GM21529 (cell line): Measurements from ENCODE around the gene NPHP4.
"Not testable (repeated sequence)": the region's sequence is repeated elsewhere in the genome, so short reads cannot be mapped to it uniquely, and the experiment has no call there.

Experiments
- ATAC-seq: cut with Tn5 transposase; IDR thresholded peaks from one replicate; pipeline ENCODE4 v1.9.1; 2021; ENCODE audit not compliant: unreplicated experiment

Gene NPHP4

DNA sequence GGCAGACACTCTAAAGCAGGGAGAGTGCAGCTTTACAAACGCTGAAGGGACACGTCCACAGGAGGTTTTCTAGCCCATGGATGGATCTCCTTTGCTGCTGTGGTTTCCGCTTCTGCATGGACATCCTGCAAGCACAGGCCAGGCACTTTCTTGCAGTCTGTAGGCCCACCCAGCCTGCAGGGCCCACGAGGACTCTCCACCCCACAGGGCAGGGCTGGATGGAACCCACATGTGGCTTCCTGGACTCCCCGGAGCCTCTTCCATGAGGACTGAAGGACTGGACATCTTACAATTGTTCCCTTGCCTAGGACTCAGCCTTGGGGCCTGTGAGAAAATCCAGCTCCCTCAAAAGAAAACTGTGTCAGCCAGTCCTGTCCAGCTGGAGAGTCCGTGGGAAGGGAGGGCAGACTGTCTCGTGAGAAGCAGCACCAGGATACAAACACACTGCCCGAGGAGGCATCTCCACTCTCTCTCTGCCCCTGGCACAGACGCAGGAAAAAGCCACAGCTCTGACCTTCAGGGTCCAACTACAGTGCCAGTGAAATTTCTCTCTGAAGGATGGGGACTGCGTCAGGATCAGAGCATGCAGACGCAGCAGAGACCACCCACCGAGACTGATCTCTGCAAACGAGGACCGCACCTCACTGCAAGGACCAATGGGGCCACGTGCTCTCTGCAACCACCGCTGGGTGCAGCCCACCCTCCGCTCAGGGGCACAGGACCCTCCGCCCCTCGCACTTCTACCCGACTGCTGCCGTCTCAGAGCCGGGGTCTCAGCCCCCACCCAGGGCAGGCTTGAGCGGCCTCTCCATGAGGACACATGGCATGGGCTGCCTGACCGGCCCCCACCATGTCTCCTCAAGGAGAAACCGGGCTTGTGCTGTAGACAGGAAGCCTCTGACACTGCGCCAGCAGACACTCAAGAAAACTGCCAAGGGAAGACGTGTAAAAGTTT is 130.1 kb downstream of the NPHP4 start:
- no peak for ATAC-seq

DNA sequence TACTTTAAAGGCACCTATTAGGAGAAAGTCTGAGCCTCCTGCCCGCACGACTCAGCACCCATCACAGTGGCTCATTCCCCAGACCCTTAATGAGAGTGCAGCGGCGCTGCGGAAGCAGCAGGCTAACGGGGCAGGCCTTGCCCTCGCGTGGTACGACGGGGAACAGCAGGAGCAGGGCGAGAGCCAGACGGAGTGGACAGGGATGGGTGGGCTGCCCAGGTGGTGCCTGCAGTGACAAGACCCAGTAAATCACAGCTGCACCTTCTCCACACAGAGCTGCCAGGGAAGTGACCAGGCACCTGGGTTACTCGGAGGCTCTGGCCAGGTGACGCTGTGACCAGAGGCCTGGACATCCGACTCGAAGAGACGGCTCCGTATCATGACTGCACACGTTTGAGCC is 131.9 kb downstream of the NPHP4 start:
- no peak for ATAC-seq

DNA sequence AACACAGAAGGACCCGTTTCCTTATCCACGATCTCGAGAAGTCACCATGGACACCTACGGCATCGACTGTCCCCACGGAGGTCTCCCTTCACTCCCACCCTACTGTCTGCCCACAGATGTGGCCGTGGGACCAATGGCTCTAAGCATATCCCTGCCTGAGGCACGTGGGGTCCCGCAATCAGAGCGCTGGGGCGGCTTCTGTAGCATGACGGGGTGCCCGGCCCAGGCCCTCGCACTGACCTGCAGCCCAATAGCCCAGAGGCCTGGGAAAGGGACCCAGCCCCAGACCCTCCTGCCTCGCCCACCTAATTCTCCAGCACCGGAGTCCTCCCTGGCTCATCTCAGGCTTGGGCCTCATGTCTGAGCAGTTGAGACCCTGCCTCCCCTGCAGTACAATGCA is 132.5 kb downstream of the NPHP4 start:
- ATAC-seq = no peak

GRCh38 chr1:5858844-5859407 is 133.3 kb downstream of the NPHP4 start:
- ATAC-seq = no peak

DNA sequence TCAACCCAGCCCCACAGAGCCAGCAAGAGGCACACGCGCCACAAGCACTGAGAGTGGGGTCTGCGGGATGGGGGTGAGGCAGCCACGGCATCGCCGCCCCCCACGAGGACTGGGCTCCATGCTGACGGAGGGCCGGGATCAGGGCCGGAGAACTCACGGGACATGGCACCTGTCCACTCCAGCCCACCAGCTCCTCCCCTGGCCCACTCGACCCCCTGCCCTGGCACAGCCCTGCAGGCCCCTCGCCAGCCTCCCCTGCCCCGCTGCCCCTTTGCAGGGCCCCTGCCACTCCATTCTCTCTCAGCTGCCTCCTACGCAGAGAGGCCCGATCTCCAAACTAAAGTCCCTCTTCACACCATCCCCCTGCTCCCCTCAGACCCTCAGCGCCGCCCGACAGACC is 134.0 kb downstream of the NPHP4 start:
- no peak for ATAC-seq

- ATAC-seq = no peak
Observed at GRCh38 chr1:5857508-5858090, 134.6 kb downstream of the NPHP4 start.

DNA sequence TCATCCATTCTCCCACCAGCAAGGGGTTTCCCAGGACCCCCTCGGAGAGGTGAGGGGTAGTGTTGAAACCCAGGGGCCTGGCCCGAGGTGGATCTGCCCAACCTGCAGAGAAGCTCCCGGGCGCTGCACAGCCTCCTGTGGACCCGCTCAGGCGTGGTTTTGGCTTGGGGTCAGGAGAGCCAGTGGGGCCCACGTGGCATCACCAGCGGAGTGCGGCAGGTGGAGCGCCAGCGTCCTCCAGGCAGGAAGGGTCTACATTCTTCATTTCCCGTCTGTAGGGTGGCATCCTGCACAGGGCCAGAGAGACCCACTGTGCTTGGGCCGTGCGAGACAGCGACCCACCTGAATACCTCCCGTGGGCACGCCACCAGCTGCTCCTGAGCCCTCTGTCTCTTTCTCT is 135.2 kb downstream of the NPHP4 start:
- no peak for ATAC-seq

DNA sequence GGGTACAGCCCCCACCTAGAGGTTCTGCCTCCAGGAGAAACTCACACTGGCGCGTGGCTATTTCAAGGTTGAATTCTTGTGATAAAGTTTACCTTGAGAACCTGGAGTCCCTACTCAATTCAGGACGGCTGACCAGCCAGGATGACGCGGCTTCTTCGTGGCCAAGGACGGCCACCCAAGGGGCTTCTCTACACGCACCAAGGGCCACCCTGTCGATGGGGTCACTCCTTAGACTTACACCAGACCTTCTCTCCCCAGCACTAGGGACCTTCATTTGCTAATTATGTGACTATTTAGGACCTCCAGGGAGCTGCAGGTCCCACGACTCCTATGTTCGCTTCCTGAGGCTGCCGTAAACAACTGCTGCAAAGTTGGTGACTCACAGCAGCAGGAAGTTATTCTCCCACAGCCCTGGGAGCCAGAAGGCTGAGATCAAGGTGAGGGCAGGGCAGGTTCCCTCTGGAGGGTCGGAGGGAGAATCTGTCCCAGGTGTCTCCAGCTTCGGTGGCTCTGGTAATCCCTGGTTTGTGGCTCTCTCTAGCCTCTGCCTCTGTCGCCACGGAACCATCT is 135.9 kb downstream of the NPHP4 start:
- ATAC-seq = no peak

DNA sequence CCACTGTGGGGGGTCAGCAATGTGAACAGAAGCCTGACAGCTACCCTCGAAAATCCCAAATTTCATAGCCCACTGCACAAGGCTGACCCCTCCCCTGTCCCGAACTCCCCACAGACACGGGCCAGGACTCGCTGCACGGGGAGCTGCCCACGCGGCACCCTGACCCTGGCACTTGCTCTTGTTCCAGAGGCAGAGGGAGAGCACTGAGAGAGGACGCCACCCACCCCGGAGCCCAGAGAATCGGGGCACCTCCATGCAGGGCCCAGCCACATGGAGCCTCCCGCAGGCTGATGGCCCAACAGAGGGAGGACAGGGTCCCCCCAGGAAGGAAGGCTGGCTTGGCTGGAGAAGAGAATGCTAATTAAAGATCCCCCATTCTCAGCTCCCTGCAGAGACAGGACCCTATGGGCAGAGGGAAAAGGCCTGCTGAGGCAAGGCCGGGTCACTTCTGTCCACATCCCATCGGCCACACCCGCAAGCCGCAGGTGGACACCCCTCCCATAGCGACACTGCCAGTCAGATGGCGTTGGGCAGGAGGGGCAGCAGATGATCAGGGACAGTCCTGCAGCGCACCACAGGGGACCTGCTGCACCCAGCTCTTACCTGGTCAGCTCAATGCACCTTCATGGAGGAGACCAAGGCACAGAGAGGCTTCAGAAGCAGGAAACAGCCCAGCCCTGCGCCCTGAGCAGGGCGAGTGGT is 136.9 kb downstream of the NPHP4 start:
- ATAC-seq = no peak

- no peak for ATAC-seq
Observed at GRCh38 chr1:5854754-5855153, 137.5 kb downstream of the NPHP4 start.

GRCh38 chr1:5853858-5854257 is 138.4 kb downstream of the NPHP4 start:
- ATAC-seq = not testable (repeated sequence)

DNA sequence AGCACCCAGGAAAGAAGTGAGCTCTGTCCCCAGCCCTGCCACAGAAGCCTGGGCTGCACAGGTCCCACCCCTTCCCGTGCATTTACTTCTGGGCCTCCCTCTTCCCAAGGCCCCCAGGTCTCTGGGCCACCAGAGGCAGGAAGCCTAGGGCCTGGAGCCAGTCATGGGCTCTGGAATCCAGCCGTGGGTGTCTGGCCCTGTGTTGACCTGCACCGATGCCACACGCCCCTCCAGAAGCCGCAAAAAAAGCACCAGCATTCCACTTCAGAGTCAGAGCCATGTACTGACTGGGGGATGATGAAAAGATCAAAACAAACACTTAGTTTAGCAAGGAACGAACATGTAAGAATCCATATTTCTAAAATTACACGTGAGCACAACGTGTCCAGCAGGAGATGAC is 141.7 kb downstream of the NPHP4 start:
- no peak for ATAC-seq

DNA sequence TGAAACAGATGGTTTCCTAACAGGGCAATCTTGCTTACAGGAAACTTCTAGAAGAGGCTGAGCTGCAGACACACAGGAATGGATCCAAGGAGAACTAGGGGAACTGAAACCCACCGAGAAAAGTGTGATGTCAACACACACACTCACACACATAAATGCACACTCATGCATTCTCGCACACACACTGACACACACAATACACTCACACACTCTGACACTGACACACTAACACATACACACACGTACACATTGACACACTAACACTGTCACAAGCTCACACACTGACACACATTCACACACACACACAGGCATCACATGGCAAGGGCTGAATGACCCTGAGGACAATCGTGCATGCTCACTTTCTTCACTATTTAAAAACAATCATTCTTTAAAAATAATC is 142.7 kb downstream of the NPHP4 start:
- no peak for ATAC-seq

DNA sequence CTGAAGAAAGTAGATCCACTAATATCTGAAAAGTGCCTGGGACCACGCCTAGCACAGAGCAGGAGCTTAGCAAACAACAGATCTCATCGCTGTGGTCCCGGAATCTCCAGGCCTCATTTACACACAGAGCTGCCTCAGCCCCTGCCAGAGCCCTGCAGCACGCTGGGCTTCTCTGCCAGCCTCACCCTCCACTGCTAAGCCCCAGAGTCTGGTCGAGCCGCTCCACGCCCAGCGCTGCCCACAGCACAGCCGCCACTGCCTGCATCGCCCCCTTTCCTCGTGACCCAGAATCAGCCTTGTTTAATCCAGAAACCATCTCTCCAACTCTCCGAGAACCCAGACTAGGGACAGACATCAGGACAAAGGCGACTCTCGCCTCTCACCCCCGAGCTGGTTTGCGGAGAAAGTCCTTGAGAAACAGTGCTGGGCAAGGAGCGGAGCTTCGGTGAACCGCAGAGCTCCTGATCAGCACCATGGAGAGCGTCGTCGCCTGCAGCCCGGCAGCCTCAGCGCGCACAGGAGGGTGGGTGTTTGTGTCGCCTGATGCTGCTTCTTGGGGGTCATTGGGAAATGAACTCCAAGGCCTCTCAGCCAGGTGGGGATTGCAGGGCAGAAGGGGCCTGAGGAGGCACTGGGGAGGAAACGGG is 145.1 kb downstream of the NPHP4 start:
- ATAC-seq = no peak

- no peak for ATAC-seq
Observed at GRCh38 chr1:5845376-5845775, 146.8 kb downstream of the NPHP4 start.

DNA sequence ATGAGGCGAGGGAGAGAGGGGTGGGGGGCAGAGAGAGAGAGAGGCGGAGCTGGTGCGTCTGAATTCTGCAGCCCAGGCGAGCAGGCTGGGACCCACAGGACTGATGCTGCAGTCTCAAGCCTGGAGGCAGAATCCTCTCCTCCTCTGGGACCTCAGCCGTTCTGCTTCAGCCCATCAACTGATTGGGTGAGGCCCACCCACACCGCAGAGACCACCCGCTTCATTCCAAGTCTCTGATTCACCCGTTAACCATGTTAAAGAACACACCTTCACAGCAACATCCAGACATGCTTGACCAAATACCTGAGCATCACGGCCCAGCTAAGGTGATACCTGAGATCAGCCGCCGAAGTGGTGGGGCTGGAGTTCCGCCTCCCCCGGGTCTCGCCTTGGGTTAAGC is 147.8 kb downstream of the NPHP4 start:
- ATAC-seq = no peak

DNA sequence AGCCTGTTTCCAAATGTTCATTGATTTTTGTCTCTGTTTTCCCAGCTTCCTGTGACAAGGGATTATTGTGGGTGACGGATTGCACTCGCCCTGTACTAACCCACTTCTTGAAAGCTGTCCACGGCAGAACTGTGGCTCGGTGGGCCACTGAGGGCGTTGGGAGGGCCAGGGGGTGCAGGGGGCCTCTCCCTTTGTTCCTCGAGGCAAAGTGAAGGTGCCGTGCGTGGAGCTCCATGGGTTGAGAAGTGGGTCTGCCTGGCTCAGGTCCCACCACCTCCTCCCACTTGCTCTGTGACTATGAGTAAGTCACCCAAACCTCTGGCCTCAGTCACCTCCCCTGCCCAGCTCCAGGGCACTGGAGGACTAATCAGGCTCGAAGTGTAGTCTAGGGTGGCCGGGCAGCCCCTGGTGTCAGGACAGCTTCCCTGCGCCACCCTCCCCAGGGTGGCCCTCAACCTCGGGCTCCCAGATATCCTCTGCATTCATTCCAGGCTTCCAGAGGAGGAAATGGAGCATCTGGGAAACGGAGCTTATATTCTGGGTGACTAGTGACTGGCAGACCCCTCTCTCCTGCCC is 148.6 kb downstream of the NPHP4 start:
- ATAC-seq = no peak

GRCh38 chr1:5842679-5843078 is 149.5 kb downstream of the NPHP4 start:
- no peak for ATAC-seq

- ATAC-seq = no peak
Observed at GRCh38 chr1:5840551-5841001, 151.6 kb downstream of the NPHP4 start.

DNA sequence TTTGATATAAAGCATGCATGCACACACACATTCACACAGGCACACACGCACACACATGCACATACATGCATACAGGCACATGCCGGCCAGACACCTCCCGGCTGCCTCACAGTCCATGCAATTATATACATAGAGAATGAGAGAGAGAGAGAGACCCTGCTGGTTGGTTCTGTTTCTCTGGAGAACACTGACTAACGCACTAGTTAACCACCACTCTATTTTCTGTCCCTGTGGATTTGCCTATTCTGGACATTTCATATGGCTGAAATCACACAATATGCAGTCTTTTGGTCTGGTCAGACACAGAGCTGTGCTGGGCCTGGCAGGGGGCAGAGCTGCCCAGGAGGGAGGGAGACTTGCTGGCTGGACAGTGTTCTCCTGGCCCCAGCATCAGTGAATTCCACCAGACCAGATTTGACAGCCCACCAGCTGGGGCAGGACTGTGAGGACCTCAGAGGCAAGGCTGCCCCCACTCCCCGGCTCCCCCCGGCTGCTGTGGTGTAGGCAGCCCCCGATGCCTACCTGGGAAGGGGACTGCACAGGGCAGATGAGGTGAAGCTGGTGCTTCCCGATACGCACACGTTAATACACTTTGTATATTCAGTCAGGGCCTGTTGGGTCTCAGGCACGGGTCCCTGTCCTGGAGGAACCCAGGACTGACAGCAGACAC is 152.2 kb downstream of the NPHP4 start:
- ATAC-seq = no peak
